Hindlimb muscle (tissue), 1 donor: ENCODE data around the gene CCSER1. TPM values are rescaled to one million over a fixed set of nuclear protein-coding genes. Genes with fewer than 3 reads are reported as not detected.
"Not testable (repeated sequence)": the region's sequence is repeated elsewhere in the genome, so short reads cannot be mapped to it uniquely, and the experiment has no call there.

ENCODE experiments used
- DNase-seq: peaks from one replicate; pipeline ENCODE4 v3.0.0-alpha.2; 2013
- polyA plus RNA-seq: library from polyadenylated mRNA; unstranded; fragments of 120-200 nt; gene quantifications from one replicate; pipeline ENCODE4 v1.2.1, GENCODE V29; 2013; ENCODE audit not compliant: insufficient read length

CCSER1 gene
- polyA plus RNA-seq, 1 donor, result 0.37 TPM

- no peak for DNase-seq
Observed at GRCh38 chr4:91611782-91612181, 1484.6 kb downstream of the CCSER1 start.

- no peak for DNase-seq
Observed at GRCh38 chr4:91620952-91621351, 1493.8 kb downstream of the CCSER1 start.

GRCh38 chr4:91621446-91621845, 1494.3 kb downstream of the CCSER1 start:
- no peak for DNase-seq

- no peak for DNase-seq
Observed at GRCh38 chr4:91622925-91623602, 1495.9 kb downstream of the CCSER1 start.

- not testable (repeated sequence) for DNase-seq
Observed at GRCh38 chr4:91623603-91623967, 1496.4 kb downstream of the CCSER1 start.

- DNase-seq, result no peak
Observed at GRCh38 chr4:91630054-91630453, 1502.9 kb downstream of the CCSER1 start.

- no peak for DNase-seq
Observed at GRCh38 chr4:91630764-91631163, 1503.6 kb downstream of the CCSER1 start.

- DNase-seq, result no peak
Observed at GRCh38 chr4:91631335-91631734, 1504.1 kb downstream of the CCSER1 start.

- DNase-seq, result no peak
Observed at GRCh38 chr4:91636083-91636482, 1508.9 kb downstream of the CCSER1 start.

Other genes with a start within 250 kb of the CCSER1 start
- 2.2 TPM for gene MMRN1, start 232.5 kb upstream of the CCSER1 start, polyA plus RNA-seq